KBM-7 (cell line): ENCODE data around the gene ZNF789.
"Not testable (repeated sequence)": the region's sequence is repeated elsewhere in the genome, so short reads cannot be mapped to it uniquely, and the experiment has no call there.

Experiments
- DNase-seq: peaks from one replicate; pipeline ENCODE4 v3.0.0-alpha.2; 2015
- in situ Hi-C: fragments of 300-500 bp; cut with MboI; formaldehyde crosslinking; loops from 2 replicates; pipeline ENCODE4 v1.14.3; 2020; ENCODE audit warnings: low sequenced_read_pairs, low pct_unique_long_range_greater_than_20kb, mixed read lengths

Gene ZNF789

DNA sequence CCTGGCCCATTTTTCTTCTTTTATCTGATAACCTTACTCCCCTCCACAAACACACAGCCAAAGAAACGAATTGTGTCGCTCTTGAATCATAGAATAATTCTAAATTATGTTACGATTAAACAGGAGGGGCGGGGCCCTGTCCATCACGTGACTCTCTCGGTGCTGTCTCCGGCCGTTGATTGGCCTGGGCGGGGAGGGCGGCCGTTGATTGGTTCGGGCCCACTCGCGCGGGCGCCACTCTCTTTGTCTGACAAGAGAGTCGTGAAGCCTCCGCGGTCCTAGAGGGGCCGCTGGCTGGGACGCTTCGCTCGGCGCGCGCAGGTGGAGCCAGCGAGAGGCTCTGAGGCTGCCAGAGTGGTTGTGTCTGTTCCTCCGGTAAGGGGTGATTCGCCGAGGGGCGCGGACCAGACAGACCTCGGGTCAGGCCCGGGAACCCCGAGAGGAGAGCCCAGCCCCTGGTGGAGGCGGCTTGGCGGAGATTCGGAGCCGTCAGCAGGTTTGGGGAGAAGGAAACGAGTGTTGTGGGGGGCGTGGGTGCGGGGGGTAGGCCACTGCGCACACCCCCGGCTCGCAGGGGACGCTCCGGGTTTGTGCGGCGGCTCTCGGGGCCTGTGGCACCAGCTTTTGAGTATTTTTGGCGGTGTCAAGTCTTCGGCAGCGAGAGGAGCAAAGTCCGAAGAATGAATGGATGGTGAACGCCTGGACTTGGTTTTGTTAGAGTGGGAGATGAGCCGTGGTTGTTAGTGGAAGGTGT lies at the start of gene ZNF789:
TSS of gene ZNF789 (plus strand) at position 330 of the 754 bp plus-strand sequence. CDS start 3,567 bp downstream, outside the sequence.
- peak; percentile 97 for DNase-seq
- in situ Hi-C loops = no loop called here

- no peak for DNase-seq
- in situ Hi-C loops = no loop called here
Measured at GRCh38 chr7:99424932-99425730, 47.6 kb upstream of the ZNF789 start.

DNA sequence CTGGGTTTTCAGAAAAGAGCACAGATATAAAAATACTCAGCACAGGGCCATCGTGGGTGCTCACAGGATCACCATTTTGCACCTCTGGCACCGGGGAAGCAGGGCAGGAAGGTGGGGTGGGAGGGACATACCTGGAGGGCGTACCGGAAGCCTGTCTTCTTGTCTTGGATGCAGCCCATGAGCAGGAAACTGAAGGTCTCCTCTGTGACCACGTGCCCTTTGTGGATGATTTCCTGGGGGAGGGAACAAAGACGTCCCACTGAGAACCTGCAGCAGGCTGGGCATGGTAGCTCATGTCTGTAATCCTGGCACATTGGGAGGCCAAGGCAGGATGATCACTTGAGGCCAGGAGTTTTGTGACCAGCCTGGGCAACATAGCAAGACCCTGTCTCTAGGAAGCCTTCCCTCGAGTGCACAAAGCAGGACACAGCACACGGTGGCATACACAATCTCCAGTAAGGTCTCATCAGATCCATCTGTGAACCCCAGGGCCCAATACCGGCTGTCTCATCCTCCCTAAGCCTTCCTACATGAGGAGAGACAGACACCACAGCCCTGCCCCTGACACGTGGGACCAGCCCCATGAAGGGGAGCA lies 43.6 kb upstream of the ZNF789 start:
- DNase-seq = no peak
- in situ Hi-C loops = no loop called here

GRCh38 chr7:99429756-99430155 lies 42.9 kb upstream of the ZNF789 start:
- DNase-seq = no peak
- in situ Hi-C loops = no loop called here

GRCh38 chr7:99431756-99432540 lies 40.7 kb upstream of the ZNF789 start:
- in situ Hi-C loops, DNase-seq: not testable (repeated sequence)

GRCh38 chr7:99433158-99433557 lies 39.5 kb upstream of the ZNF789 start:
- in situ Hi-C loops = no loop called here
- no peak for DNase-seq

- DNase-seq = no peak
- in situ Hi-C loops = no loop called here
Measured at GRCh38 chr7:99437946-99438572, 34.6 kb upstream of the ZNF789 start.

DNA sequence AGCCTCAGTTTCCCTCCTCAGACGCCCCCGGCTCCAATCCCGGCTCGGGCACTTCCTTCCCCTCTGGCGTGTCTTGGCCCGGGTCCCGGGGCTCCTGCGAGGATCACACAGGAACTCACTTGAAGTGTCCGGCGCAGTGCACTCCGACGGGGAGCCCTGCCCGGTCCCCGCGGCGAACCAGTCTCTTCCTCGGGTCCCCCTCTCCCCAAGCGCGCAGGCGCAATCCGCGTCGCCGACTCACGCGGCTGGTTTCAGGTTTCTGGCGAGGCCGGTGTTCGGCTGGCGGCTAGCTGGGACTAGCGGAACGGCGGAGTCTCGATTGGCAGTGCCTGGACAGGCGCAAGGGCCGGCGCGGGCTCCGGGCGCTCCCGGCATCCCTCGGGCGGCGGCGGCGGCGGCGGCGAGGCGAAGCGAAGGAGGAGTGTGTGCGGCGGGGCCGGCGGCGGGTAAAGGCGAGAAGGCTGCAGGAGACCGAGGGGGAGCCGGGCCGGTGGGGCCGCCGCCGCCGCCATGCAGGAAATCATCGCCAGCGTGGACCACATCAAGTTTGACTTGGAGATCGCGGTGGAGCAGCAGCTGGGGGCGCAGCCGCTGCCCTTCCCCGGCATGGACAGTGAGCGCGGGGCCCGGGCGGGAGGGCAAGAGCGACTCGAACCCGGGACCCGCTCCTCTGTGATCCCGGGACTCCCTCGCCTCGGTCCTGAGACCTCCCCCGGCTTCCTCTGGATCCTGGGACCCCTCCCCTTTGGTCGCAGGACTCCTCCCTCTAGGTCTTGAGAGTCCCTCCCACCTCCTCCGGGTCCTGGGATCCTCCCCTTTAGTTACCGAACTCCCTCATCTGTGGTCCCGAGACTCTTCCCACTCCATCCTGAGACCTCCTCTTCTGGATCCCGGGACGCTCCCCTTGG lies 33.9 kb upstream of the ZNF789 start, which contains the start of the genes CPSF4 and PTCD1:
TSS of gene CPSF4 (plus strand) at position 371 of the 908 bp plus-strand sequence. CDS start at position 511, 140 bp downstream.
TSS of gene PTCD1 (minus strand) at position 226 of the 908 bp plus-strand sequence. CDS start 3,556 bp downstream, outside the sequence.
- in situ Hi-C loops = no loop called here
- DNase-seq = peak; percentile 91

- in situ Hi-C loops = no loop called here
- no peak for DNase-seq
Measured at GRCh38 chr7:99440195-99440594, 32.5 kb upstream of the ZNF789 start.

- DNase-seq = no peak
- in situ Hi-C loops = no loop called here
Measured at GRCh38 chr7:99446096-99446495, 26.6 kb upstream of the ZNF789 start.

GRCh38 chr7:99447943-99448342 lies 24.7 kb upstream of the ZNF789 start:
- in situ Hi-C loops = no loop called here
- DNase-seq = no peak

- no peak for DNase-seq
- in situ Hi-C loops = no loop called here
Measured at GRCh38 chr7:99448855-99449254, 23.8 kb upstream of the ZNF789 start.

- no peak for DNase-seq
- in situ Hi-C loops = no loop called here
Measured at GRCh38 chr7:99449326-99449725, 23.4 kb upstream of the ZNF789 start.

DNA sequence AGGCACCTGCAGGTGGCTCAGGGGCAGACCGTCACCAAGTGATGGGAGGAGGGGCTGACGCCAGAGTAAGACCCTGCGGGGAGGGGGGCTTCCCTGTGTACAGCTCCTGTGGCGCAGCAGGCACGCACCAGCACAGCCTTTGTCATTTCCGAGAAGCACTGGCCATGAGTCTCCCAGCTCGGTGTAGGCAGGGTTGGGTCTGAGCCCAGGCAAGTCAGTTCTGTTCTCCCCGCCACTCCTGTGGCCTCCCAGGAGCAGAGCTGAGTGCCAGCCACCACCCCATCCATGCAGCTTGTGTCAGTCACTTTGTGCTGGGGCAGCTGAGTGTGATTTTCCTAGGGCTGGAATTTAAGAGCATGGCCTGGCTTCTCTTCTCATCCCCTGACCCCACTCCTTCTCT lies 20.8 kb upstream of the ZNF789 start:
- in situ Hi-C loops = no loop called here

GRCh38 chr7:99452541-99452940 lies 20.1 kb upstream of the ZNF789 start:
- no peak for DNase-seq
- in situ Hi-C loops = no loop called here

More for the DNA sequence above, 20.8 kb upstream of the ZNF789 start:
- DNase-seq = no peak

GRCh38 chr7:99453105-99453504 lies 19.6 kb upstream of the ZNF789 start:
- DNase-seq = no peak
- in situ Hi-C loops = no loop called here

DNA sequence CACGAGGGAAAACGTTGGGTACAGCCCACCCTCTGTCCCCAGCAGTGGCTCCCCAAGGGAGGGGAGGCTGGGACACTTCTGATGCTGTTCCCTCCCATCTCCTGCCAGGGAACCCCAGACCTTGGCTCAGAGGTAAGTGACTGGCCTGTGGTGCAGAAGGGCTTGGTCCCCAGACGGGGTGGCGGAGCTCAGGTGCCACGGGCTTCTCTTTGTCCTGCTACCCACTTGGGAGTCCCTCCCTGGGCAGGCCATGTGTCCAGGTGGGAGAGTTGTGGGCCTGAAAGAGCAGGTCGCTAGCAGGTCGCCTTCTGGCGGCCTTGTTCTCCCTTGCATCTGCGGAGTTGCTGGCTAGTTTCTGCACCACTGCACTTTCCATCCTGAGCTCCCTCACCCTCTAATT lies 16.8 kb upstream of the ZNF789 start:
- no peak for DNase-seq
- in situ Hi-C loops = no loop called here

DNA sequence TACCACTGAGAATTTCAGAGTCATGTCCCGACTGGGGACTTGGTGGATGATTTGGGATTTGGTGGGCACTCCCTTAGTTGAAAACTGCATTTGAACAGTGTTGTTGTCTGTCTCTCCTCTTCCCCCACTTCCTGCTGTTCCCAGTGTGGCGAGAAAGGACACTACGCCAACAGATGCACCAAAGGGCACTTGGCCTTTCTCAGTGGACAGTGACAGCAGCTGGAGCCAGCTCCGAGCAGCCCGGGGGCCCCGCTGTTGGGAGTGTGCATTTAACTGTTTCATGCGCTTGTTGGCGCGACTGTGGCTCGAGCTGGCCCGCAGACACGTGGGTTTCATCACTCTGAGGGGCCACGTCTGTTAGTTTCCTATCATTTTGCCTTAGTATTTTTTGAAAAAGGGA lies 16.4 kb upstream of the ZNF789 start:
- DNase-seq = no peak
- in situ Hi-C loops = no loop called here
